IPS-NIHi7 (cell line): ENCODE measurements around the gene HNRNPLL.

Source experiments
- DNase-seq: peaks from one replicate; pipeline ENCODE4 v3.0.0; 2012; ENCODE audit warnings: mixed read lengths; ENCODE audit errors: extremely low spot score

The HNRNPLL gene

GRCh38 chr2:38528008-38528442, 74.7 kb downstream of the HNRNPLL start:
- DNase-seq = peak; percentile 77

DNA sequence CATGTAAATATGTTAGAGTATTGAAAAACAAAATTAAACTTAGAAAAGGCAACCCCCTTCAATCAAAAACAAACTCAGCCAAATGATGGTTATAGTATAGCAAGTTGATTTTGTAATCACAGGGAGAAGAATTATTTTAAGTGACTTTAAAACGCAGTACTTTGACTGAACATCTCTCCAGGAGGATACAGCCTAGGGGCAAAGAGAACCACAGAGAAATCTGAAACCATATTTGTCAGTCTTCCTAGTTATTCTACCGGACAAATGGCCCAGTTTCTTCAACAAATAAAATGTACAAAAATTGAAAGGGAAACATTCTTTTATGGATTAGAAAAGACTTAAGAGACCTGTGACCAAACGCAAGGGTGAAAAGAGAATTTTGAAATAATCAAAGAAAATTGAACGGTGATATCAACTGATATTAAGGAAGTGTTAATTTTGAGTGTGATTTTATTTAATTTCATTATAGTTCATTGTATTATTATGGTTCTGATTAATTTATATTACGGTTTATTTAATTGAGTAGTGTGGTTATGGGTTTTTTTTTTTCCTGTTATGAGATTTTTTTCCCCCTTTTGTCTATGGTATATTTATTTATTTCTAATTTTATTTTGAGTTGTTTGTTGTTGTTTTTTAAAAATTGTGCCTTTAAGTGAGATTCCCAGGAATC, 75.3 kb downstream of the HNRNPLL start:
- no peak for DNase-seq

GRCh38 chr2:38526195-38526594, 76.5 kb downstream of the HNRNPLL start:
- DNase-seq = no peak

DNA sequence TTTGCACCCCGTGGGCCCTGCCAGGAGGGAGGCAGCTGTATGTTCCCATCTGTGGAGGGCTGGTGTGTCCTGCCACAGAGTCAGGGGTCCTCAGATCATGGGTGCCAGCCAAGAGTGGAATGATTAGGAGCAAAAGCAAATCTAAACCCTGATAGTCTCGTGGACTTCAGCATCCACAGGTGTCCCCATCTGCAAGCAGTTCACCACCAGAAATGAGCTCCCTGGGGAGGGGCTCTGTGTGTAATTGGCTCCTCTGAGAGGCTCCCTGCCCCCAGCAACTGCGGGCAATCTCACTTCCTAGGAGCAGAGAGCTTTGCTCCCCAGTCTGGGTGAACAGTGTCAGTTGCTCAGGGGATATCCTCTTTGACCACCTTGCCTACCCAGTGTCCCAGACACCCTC, 78.1 kb downstream of the HNRNPLL start:
- DNase-seq = no peak

GRCh38 chr2:38523728-38524437, 78.8 kb downstream of the HNRNPLL start:
- DNase-seq = peak; percentile 64

DNA sequence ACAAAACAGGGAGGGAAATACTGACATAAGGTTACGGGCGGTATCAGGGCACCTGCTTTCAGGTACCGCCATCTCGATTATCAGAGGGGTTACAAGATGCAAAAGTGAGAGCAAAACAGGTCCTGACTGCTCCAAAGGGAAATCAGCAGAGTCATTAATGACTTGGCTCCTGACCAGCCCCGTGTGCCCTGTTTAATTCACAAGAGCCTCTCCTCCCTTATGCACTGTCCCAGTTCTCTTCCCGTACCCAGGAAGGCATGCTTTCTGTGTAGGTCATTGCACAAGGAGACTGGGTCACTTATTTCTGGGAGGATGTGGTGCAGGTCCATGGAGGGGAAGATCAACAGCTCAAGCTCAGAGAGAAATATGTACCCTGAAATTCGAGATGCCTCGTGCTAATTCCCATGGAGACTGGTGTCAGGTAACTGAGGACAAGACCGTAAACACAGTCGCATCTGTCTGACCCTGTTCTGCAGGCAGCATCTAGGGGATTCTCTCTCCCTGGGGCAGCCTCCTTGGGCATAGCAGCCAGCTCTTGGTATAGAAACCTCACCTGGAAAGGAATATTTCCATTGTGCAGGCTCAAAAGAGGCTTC, 79.9 kb downstream of the HNRNPLL start:
- DNase-seq = no peak

DNA sequence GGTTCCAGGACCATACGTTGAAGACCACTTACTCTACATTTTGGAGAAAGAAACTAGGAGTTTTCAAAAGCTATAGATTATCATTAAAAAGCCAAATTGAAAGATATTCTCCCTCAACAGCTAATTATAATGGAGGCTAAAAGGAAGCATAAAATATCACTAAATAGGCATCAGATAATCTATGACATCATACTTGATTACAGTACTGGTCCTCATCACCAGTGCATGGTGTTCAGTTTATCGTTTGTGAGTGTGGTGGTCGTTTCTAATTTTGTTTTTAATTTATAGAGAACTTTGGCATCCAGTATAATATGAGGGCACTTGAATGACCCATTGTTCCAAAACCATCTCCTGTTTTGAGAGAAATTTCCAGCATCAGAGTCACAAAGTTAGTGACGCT, 80.9 kb downstream of the HNRNPLL start:
- DNase-seq = no peak

GRCh38 chr2:38517284-38517683, 85.4 kb downstream of the HNRNPLL start:
- DNase-seq = no peak

- no peak for DNase-seq
Measured at GRCh38 chr2:38516526-38516925, 86.2 kb downstream of the HNRNPLL start.

- DNase-seq = no peak
Measured at GRCh38 chr2:38516122-38516521, 86.6 kb downstream of the HNRNPLL start.

- DNase-seq = peak; percentile 0
Measured at GRCh38 chr2:38515155-38516074, 87.3 kb downstream of the HNRNPLL start.

DNA sequence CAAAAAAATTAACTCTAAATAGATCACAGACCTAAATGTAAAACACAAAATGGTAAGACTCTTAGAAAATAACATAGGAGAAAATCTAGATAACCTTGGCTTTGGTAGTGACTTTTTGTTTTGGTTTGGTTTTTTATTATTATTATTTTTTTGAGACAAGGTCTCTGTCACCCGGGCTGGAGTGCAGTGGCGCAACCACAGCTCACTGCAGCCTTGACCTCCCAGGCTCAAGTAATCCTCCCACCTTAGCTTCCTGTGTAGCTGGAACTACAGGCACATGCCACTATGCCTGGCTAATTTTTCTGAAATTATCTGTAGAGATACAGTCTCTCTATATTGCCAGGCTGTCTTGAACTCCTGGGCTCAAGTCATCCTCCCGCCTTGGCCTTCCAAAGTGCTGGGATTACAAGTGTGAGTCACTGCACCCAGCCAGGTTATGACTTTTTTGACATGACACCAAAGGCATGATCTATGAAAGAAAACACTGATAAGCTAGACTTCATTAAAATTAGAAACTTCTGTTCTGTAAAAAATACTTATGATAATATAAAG, 88.0 kb downstream of the HNRNPLL start:
- no peak for DNase-seq

DNA sequence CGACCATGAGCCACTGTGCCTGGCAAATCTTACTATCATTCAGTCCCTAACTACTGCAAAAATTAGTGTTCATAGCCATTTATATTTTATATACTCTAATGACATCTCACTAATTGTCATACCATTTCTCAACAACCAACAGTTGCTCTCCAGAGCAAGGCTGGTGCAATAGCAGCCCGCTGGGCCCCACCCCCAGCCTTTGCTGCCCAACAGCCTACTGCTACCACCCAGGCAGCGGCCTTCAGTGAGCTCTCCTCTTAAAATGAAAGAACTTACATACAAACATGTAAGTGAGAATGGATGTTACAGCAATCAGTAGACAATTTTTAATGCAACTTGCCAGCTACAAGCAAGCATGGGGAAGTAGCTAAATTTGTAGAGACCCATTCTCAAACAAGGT, 90.5 kb downstream of the HNRNPLL start:
- no peak for DNase-seq
